NK-92 (cell line): ENCODE measurements around the gene SMG6.

Source experiments
- DNase-seq: peaks from one replicate; lab custom pipeline; 2025; ENCODE audit not compliant: unreplicated experiment; lab: John Stamatoyannopoulos, UW

The SMG6 gene

DNA sequence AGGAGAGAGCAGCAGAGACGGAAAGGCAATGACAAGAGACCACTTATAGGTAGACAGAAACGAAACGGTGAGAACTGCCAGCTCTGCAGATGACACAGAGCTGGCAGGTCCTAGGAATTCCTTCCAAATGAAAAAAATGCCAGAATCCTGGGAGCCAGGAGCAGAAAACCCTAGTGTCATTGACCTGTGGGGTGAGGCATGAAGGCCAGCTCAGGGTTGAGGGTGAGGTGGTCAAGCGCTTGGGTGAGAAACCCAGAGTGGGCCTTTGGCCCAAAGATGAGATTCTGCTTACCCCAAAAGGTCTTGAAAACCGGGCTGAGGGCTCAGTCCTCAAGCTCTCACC, 239.5 kb downstream of the SMG6 start:
- DNase-seq = no peak

DNA sequence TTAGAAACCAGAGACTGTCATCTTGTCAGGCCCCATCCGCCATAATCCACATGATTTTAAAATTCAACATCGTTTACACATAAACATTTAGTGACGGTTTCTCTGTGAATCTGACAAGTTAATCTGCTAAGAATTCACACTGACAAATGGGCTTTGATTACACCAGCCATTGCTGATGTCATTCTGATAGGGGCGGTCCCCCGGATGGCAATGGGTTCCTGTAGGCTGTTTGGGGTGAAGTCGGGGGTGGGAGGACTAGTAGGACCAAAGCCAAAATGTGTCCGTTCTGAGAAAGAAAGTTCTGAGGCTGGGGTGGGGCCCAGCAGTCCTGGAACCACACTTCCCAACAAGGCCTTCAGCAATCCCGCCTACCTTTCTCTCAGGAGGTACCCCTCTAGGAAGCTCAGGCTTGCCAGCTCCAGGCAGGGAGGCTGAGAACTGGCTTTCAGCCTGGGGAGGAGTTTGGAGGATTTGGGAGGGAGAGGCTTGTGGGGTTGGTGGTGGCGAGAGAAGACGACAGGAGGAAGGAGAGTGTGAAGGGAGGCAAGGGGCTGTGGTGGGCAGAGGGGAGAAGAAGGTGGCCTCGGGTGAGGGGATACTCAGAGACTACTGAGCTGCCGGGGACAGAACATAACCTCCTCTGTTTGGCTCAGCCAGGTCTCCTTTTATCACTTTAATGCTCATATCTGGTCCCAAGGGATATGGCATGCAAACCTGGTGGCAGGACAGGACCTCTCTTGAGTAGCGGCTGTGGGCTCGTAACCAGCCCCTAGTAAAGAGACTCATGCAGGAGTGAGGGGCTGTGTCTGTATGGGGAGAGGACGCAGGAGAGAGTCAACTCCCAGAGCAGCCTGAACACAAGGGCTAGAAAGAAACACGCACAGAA, 240.1 kb downstream of the SMG6 start:
- no peak for DNase-seq

DNA sequence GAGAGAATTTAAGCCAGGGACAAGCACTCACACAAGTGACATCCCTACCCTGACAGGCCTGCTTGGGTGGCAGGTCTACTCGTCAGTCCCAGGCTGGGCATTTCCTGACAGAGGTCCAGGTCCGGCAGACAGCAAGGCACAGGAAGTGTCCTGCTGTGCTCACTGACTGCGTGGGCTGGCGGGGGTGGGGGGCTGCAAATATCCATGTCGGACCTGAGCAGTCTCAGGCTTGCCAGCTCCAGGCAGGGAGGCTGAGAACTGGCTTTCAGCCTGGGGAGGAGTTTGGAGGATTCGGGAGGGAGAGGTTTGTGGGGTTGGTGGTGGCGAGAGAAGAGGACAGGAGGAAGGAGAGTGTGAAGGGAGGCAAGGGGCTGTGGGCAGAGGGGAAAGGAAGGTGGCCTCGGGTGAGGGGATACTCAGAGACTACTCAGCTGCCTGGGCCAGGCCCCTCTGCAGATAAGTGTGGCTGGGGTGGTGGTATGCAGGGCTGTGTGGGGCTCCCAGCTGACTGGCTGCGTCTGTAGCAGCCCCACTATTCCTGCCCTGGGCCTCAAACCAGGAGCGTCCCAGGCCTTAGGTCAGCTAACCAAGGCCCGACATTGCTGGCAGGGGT, 240.9 kb downstream of the SMG6 start:
- DNase-seq = no peak

DNA sequence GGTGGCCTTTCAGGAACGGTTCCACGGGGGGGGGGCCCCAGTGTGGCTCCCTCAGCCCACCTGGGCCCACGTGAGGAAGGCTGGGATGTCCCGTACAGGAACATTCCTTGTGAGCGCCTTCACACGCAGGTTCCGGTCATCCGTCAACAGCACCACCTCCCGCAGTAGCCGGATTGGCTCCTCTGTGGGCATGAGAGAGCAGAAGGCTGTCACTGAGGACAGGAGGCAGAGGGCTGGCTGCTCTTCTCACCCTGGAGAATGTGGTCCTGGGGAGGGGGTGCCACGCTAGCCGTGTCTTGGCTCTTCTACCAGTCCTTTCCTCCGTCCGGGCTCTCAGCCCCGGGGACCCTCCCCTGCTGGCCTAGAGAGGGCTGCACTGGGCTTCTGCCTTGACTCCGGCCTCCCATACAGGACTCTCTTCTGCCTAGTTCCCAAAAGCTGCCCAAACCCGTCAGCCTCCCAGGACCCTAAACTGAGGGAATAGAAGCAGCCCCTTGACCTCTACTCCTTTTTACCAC, 242.1 kb downstream of the SMG6 start:
- no peak for DNase-seq

GRCh38 chr17:2060681-2061440, 242.7 kb downstream of the SMG6 start:
- no peak for DNase-seq

DNA sequence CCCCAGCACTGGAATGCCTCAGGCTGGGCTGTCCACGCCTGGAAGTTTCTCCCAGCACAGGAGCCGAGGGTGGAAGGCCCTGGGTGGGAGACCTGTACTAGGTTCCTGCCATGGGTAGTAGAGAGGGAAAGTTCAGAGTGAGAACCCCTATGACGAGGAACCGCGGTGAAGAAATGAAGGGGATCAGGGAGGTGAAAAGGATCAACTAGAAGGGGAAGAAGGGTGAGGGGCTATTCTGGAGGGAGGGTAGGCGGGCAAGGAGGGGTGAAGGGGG, 243.3 kb downstream of the SMG6 start:
- DNase-seq = no peak

DNA sequence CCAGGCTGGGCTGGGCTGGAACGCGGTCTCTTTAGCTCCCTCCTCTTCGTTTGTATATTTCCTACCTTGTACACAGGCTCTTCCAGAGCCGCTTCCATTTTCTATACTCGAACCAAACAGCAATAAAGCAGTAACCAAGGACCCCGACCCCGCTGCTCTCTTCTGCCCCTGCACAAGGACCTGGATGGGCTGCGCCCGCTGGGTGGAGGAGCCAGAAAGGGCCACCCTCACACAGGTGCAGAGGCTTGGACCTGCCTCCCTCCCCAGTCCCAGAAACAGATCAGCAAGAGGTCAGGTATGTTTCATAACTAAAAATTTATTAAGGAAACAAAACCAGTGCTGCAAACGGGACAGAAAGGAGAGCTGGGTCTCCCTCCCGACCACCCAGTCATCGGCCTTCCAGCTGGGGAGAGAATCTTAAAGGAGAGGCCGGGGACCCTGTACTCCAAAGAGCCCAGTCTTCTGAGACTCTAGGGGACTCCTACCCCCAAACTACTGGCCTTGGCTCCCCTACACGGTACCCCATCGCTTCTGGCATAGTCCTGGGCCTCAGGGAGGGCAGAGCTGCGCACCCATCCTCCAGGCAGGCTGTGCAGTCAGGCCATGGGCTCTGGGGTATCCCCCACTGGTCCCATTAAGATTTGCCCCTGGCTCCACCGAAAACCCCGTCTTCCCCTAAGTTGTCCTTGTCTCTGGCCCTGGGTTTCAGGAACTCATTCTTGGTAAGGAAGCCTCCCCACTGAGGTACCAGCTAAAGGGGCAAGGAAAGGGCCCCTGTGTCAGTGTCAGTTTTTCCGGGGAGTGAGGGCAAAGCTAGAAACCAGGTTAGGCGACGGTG, 243.8 kb downstream of the SMG6 start:
- no peak for DNase-seq

- DNase-seq = no peak
Measured at GRCh38 chr17:2058586-2059546, 244.7 kb downstream of the SMG6 start.

DNA sequence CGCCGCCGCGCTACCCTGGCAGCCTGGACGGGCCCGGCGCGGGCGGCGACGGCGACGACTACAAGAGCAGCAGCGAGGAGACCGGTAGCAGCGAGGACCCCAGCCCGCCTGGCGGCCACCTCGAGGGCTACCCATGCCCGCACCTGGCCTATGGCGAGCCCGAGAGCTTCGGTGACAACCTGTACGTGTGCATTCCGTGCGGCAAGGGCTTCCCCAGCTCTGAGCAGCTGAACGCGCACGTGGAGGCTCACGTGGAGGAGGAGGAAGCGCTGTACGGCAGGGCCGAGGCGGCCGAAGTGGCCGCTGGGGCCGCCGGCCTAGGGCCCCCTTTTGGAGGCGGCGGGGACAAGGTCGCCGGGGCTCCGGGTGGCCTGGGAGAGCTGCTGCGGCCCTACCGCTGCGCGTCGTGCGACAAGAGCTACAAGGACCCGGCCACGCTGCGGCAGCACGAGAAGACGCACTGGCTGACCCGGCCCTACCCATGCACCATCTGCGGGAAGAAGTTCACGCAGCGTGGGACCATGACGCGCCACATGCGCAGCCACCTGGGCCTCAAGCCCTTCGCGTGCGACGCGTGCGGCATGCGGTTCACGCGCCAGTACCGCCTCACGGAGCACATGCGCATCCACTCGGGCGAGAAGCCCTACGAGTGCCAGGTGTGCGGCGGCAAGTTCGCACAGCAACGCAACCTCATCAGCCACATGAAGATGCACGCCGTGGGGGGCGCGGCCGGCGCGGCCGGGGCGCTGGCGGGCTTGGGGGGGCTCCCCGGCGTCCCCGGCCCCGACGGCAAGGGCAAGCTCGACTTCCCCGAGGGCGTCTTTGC, 245.6 kb downstream of the SMG6 start:
- DNase-seq = no peak

DNA sequence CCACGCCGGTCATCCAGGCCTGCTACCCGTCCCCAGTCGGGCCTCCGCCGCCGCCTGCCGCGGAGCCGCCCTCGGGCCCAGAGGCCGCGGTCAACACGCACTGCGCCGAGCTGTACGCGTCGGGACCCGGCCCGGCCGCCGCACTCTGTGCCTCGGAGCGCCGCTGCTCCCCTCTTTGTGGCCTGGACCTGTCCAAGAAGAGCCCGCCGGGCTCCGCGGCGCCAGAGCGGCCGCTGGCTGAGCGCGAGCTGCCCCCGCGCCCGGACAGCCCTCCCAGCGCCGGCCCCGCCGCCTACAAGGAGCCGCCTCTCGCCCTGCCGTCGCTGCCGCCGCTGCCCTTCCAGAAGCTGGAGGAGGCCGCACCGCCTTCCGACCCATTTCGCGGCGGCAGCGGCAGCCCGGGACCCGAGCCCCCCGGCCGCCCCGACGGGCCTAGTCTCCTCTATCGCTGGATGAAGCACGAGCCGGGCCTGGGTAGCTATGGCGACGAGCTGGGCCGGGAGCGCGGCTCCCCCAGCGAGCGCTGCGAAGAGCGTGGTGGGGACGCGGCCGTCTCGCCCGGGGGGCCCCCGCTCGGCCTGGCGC, 246.3 kb downstream of the SMG6 start:
- no peak for DNase-seq

GRCh38 chr17:2056206-2057174, 247.1 kb downstream of the SMG6 start:
- DNase-seq = no peak

DNA sequence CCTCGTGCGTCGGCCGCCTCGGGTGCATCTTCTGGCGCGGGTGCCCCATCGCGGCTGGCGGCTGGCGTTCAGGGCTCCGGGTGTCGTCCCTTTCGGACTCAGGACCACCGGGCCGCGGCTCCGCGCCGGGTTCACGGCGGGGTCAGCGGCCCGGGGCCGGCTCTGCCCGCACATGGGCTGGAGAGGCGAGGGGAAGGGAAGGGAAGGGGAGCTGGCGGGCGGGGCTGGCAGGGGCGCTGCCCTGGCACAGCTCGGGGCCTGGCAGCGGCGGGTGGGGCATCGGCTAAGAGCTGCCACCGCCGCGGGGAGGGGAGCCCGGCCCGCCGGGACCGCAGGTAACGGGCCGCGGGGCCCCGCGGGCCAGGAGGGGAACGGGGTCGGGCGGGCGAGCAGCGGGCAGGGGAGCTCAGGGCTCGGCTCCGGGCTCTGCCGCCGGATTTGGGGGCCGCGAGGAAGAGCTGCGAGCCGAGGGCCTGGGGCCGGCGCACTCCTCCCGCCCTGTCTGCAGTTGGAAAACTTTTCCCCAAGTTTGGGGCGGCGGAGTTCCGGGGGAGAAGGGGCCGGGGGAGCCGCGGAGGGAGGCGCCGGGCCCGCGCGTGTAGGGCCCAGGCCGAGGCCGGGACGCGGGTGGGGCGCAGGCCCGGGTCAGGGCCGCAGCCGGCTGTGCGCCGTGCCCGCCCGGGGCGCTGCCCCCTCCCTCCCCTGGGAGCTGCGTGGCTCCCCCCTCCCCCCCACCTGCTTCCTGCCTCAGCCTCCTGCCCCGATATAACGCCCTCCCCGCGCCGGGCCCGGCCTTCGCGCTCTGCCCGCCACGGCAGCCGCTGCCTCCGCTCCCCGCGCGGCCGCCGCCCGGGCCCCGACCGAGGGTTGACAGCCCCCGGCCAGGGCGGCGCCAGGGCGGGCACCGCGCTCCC, 248.0 kb downstream of the SMG6 start:
- no peak for DNase-seq

- DNase-seq = no peak
Measured at GRCh38 chr17:2054512-2055291, 248.9 kb downstream of the SMG6 start, which contains the start of gene HIC1. HIC1 (plus strand) TSS chr17:2055103; CDS start chr17:2056691, 1,588 bp downstream.

DNA sequence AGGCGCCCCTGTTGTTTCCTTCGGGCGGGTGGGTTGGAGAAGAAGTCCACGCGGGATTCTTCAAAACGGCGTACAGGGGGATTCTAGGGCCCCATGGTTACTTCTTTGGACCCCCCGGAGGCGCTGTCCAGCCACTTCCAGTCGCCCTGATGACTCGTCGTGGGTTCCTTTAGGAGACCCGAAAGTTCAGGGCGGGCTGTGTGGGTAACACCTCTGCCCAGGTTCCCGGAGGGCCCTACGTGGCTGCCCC, 249.4 kb downstream of the SMG6 start:
- DNase-seq = no peak

GRCh38 chr17:2053380-2054261, 250.0 kb downstream of the SMG6 start:
- DNase-seq = no peak
